Keratinocyte (primary cell): Measurements from ENCODE around the gene OR52A1.

Experiments used
- EZH2 ChIP-seq: IDR thresholded peaks from one replicate; pipeline ENCODE4 v1.6.1; 2012; ENCODE audit warnings: inconsistent platforms, mild to moderate bottlenecking, low read length, moderate library complexity
- TF ChIP-seq, protein P1 (sequence below), 3 experiments: IDR thresholded peaks in 1 of 3; conservative IDR thresholded peaks in 1 of 3; optimal IDR thresholded peaks in 1 of 3; 2 replicates in 2 of 3; 3 replicates in 1 of 3; pipeline versions ENCODE3 to v1.5.1; 2011; ENCODE audit warnings: low read length in 3 of 3, mild to moderate bottlenecking in 3 of 3, moderate library complexity in 2 of 3, control low read depth in 1 of 3, inconsistent platforms in 1 of 3; ENCODE audit not compliant: insufficient read depth in 2 of 3; ENCODE audit errors: extremely low read depth in 1 of 3

DNA sequence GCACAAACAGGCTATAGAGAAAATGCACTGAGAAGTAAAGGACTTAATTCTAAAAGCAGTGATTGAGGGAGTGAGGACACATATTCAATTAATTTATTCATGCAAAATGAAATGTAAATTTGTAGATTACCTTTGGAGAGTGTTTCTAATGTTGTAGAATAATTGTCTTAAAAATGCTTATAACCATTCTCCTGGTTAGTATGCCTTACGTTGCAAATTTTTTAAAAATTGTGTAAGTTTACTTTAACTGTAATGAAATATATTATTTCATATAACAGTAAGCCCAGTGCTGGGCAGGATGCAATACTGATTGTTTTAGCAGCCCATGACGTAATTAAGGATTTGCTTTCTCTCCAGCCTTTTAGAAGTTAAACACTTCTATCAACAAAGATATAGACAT, 58.5 kb downstream of the OR52A1 start:
- TF ChIP-seq, protein P1, sequence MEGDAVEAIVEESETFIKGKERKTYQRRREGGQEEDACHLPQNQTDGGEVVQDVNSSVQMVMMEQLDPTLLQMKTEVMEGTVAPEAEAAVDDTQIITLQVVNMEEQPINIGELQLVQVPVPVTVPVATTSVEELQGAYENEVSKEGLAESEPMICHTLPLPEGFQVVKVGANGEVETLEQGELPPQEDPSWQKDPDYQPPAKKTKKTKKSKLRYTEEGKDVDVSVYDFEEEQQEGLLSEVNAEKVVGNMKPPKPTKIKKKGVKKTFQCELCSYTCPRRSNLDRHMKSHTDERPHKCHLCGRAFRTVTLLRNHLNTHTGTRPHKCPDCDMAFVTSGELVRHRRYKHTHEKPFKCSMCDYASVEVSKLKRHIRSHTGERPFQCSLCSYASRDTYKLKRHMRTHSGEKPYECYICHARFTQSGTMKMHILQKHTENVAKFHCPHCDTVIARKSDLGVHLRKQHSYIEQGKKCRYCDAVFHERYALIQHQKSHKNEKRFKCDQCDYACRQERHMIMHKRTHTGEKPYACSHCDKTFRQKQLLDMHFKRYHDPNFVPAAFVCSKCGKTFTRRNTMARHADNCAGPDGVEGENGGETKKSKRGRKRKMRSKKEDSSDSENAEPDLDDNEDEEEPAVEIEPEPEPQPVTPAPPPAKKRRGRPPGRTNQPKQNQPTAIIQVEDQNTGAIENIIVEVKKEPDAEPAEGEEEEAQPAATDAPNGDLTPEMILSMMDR (optimal IDR thresholded peaks at IDR 0.05 in 1 of 3, IDR thresholded peaks at IDR 0.05 in 1 of 3, conservative IDR thresholded peaks at IDR 0.05 in 1 of 3; ENCODE audit: extremely low read depth in 1 of 3, insufficient read depth in 2 of 3, low read length in 3 of 3): no peak
- TF ChIP-seq EZH2: no peak
